GM19397 (cell line): Measurements from ENCODE around the gene F2RL2.
"Not testable (repeated sequence)": the region's sequence is repeated elsewhere in the genome, so short reads cannot be mapped to it uniquely, and the experiment has no call there.

Experiments used
- ATAC-seq: cut with Tn5 transposase; IDR thresholded peaks from one replicate; pipeline ENCODE4 v1.9.1; 2021; ENCODE audit warnings: mild to moderate bottlenecking, moderate library complexity; ENCODE audit not compliant: unreplicated experiment

Gene F2RL2

GRCh38 chr5:76625087-76625815, 2.0 kb upstream of the F2RL2 start:
- no peak for ATAC-seq

GRCh38 chr5:76622076-76622475, 1.1 kb downstream of the F2RL2 start:
- no peak for ATAC-seq

GRCh38 chr5:76620166-76620565, 3.0 kb downstream of the F2RL2 start:
- no peak for ATAC-seq

- no peak for ATAC-seq
Measured at GRCh38 chr5:76617675-76618074, 5.5 kb downstream of the F2RL2 start.

GRCh38 chr5:76617229-76617628, 6.0 kb downstream of the F2RL2 start:
- ATAC-seq, result no peak

GRCh38 chr5:76616206-76616605, 7.0 kb downstream of the F2RL2 start:
- no peak for ATAC-seq

GRCh38 chr5:76615759-76616158, 7.4 kb downstream of the F2RL2 start:
- ATAC-seq, result no peak

GRCh38 chr5:76612942-76613341, 10.3 kb downstream of the F2RL2 start:
- ATAC-seq, result no peak

- no peak for ATAC-seq
Measured at GRCh38 chr5:76610196-76610595, 13.0 kb downstream of the F2RL2 start.

GRCh38 chr5:76608833-76609232, 14.4 kb downstream of the F2RL2 start:
- no peak for ATAC-seq

- ATAC-seq, result no peak
Measured at GRCh38 chr5:76607353-76607871, 15.8 kb downstream of the F2RL2 start.

GRCh38 chr5:76606701-76607100, 16.5 kb downstream of the F2RL2 start:
- no peak for ATAC-seq

GRCh38 chr5:76604838-76605237, 18.4 kb downstream of the F2RL2 start:
- no peak for ATAC-seq

- ATAC-seq, result not testable (repeated sequence)
Measured at GRCh38 chr5:76603991-76604390, 19.2 kb downstream of the F2RL2 start.

- no peak for ATAC-seq
Measured at GRCh38 chr5:76602094-76602726, 21.0 kb downstream of the F2RL2 start.

- ATAC-seq, result no peak
Measured at GRCh38 chr5:76601470-76601869, 21.7 kb downstream of the F2RL2 start.

- ATAC-seq, result no peak
Measured at GRCh38 chr5:76600716-76601115, 22.5 kb downstream of the F2RL2 start.

- ATAC-seq, result no peak
Measured at GRCh38 chr5:76598531-76598930, 24.7 kb downstream of the F2RL2 start.

- no peak for ATAC-seq
Measured at GRCh38 chr5:76595755-76596481, 27.3 kb downstream of the F2RL2 start.

GRCh38 chr5:76594107-76594506, 29.1 kb downstream of the F2RL2 start:
- ATAC-seq, result no peak

- ATAC-seq, result no peak
Measured at GRCh38 chr5:76592692-76593091, 30.5 kb downstream of the F2RL2 start.

GRCh38 chr5:76591366-76591765, 31.8 kb downstream of the F2RL2 start:
- ATAC-seq, result no peak
